Activated CD8-positive, alpha-beta memory T cell treated with anti-CD3 and anti-CD28 coated beads, Interleukin-2, amount 10 ng/mL, durations not matched to agents 7 days and 5 days (primary cell): ENCODE data around the gene PDZD11. TPM values are rescaled to one million over a fixed set of nuclear protein-coding genes. Genes with fewer than 3 reads are reported as not detected.
"Not testable (repeated sequence)": the region's sequence is repeated elsewhere in the genome, so short reads cannot be mapped to it uniquely, and the experiment has no call there.

ENCODE experiments used
- ATAC-seq: fragments of 150-1000 bp; cut with Tn5 transposase; one replicate; pipeline ENCODE4 v1.10.0; 2021; ENCODE audit warnings: moderate library complexity
- CTCF ChIA-PET: fragments of 350-600 bp; sonication (Branson Sonifier 250); formaldehyde crosslinking; loops from one replicate; lab custom pipeline; 2021; ENCODE audit warnings: antibody characterized with exemption; lab: Charles Lee
- DNase-seq: peaks from one replicate; pipeline ENCODE4 v3.0.0-alpha.2; 2020
- H3K27ac Mint-ChIP-seq: one replicate; pipeline ENCODE4 v1.8.0; 2021; ENCODE audit warnings: mild to moderate bottlenecking, mixed read lengths
- H3K27me3 Mint-ChIP-seq: one replicate; pipeline ENCODE4 v1.8.0; 2021; ENCODE audit warnings: mixed read lengths
- H3K36me3 Mint-ChIP-seq: one replicate; pipeline ENCODE4 v1.8.0; 2021; ENCODE audit warnings: mild to moderate bottlenecking, mixed read lengths
- H3K4me1 Mint-ChIP-seq: one replicate; pipeline ENCODE4 v1.8.0; 2021; ENCODE audit warnings: mixed read lengths
- H3K4me3 Mint-ChIP-seq: one replicate; pipeline ENCODE4 v1.8.0; 2021; ENCODE audit warnings: mild to moderate bottlenecking, moderate library complexity, mixed read lengths
- H3K9me3 Mint-ChIP-seq: one replicate; pipeline ENCODE4 v1.8.0; 2022; ENCODE audit warnings: low read depth, mixed read lengths
- total RNA-seq, 2 experiments: library from RNA; stranded (reverse); gene quantifications; one replicate each; pipeline ENCODE4 v1.2.3, GENCODE V29; 2021

The PDZD11 gene
- total RNA-seq, 2 experiments from 2014 or later: 30.8 to 34.1 TPM

DNA sequence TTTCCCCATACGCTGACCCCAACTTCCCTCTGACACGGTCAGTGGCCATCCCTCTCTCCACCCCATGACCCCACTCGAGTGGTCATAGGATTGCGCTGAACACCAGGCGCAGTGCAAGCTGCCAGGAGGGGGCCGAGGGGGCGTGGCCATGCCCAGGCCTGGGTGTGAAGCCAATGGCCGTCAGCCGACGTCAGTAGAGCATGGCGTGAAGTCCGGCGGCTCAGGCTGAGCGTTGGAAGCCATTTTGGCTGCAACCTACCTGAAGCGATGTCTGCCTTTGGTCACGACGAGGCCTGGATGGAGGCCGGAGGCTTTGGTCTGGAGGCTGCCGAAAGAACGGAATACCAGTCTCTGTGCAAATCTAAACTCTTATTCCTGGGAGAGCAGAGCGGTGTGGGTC lies 7.8 kb downstream of the PDZD11 start, which contains the start of gene RAB41:
Gene RAB41, plus strand, starts transcription at position 222 of the 400 bp plus-strand sequence. Its CDS starts 46 bp downstream, at position 268.
- no peaks in the 10 kb centered on the region for H3K9me3 Mint-ChIP-seq
- peaks cover 12% of the 10 kb centered on the region for H3K36me3 Mint-ChIP-seq
- no peak for ATAC-seq
- H3K4me3 Mint-ChIP-seq: no peak within 1 kb of the TSS
- no peak within 1 kb of the TSS for H3K27ac Mint-ChIP-seq
- H3K27me3 Mint-ChIP-seq: no peaks in the 10 kb centered on the region
- peaks cover 4% of the 10 kb centered on the region for H3K4me1 Mint-ChIP-seq
- CTCF ChIA-PET: no interaction called here
- DNase-seq: no peak

DNA sequence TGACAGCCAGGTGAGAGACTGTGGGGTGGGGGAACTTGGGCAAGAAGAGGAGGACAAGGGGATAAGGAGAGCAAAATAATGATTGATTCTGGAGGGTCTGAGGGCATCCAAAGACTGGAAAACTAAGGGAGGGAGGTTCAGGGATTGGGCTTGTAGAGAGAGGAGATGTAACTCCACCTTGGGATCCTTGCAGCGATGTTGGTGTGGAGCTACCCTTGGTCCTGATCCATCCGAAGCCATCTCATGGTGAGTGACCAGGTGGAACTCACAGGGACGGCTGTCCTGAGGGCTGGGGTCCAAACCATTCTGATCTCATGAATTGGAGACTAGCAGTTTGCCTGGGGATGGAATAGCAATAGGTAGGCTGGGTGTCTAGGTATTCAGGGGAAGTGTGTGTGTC lies 9.2 kb downstream of the PDZD11 start:
- peaks cover 4% of the 10 kb centered on the region for H3K4me1 Mint-ChIP-seq
- no peak overlapping the region for H3K4me3 Mint-ChIP-seq
- H3K36me3 Mint-ChIP-seq: peaks cover 5% of the 10 kb centered on the region
- CTCF ChIA-PET: no interaction called here
- ATAC-seq (no peak), DNase-seq (no peak)
- H3K27ac Mint-ChIP-seq: no peak overlapping the region
- no peaks in the 10 kb centered on the region for H3K9me3 Mint-ChIP-seq
- H3K27me3 Mint-ChIP-seq: no peaks in the 10 kb centered on the region

GRCh38 chrX:70279081-70279480 lies 10.6 kb downstream of the PDZD11 start:
- no peaks in the 10 kb centered on the region for H3K9me3 Mint-ChIP-seq
- ATAC-seq: no peak
- H3K4me3 Mint-ChIP-seq: no peak overlapping the region
- peaks cover 1% of the 10 kb centered on the region for H3K36me3 Mint-ChIP-seq
- DNase-seq: no peak
- no peaks in the 10 kb centered on the region for H3K27me3 Mint-ChIP-seq
- CTCF ChIA-PET: no interaction called here
- no peak overlapping the region for H3K27ac Mint-ChIP-seq
- H3K4me1 Mint-ChIP-seq: no peaks in the 10 kb centered on the region

- H3K36me3 Mint-ChIP-seq, H3K4me3 Mint-ChIP-seq, H3K27me3 Mint-ChIP-seq, DNase-seq, ATAC-seq, H3K27ac Mint-ChIP-seq, H3K4me1 Mint-ChIP-seq, H3K9me3 Mint-ChIP-seq: not testable (repeated sequence)
- CTCF ChIA-PET: interaction anchor here (0.7 kb wide), 1 partner anchor 160 kb away, joined by 3 read pairs; no protein-coding TSS in a partner anchor
Observed at GRCh38 chrX:70274029-70274428, 15.7 kb downstream of the PDZD11 start.

GRCh38 chrX:70268034-70268433 lies 21.7 kb downstream of the PDZD11 start, which contains the start of gene ARR3:
TSS of gene ARR3 (plus strand) at chrX:70268334. CDS start at chrX:70269386, 1,052 bp downstream.
- Mint-ChIP-seq H3K9me3 (no peaks in the 10 kb centered on the region), H3K4me3 (no peak within 1 kb of the TSS), H3K27me3 (no peaks in the 10 kb centered on the region), H3K36me3 (no peaks in the 10 kb centered on the region), H3K4me1 (no peaks in the 10 kb centered on the region), H3K27ac (no peak within 1 kb of the TSS)
- no peak for DNase-seq
- ATAC-seq: no peak
- CTCF ChIA-PET: no interaction called here

DNA sequence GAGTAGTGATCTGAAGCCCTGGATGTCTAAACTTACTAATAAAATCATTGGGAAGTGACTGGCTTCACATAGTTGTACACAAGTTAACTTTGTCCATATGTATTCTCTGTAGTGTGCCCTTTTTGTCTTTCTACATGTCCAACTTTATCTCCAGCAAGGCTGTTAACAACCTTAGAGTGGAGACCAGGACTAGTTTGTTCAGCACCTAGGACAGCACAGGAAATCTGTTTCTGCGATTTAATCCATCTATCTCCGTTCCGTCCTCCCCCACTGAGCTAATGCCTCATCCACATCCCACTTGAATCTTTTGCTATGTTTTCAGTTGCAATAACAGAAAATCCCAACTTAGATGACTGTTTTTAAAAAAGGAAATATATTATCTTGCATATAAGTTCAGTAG lies 24.9 kb downstream of the PDZD11 start:
- Mint-ChIP-seq H3K9me3 (no peaks in the 10 kb centered on the region), H3K36me3 (no peaks in the 10 kb centered on the region), H3K27me3 (no peaks in the 10 kb centered on the region), H3K4me3 (no peak overlapping the region), H3K27ac (no peak overlapping the region), H3K4me1 (no peaks in the 10 kb centered on the region)
- DNase-seq: no peak
- CTCF ChIA-PET: no interaction called here
- ATAC-seq: no peak

GRCh38 chrX:70262952-70263567 lies 26.7 kb downstream of the PDZD11 start:
- Mint-ChIP-seq H3K36me3 (no peaks in the 10 kb centered on the region), H3K4me1 (no peaks in the 10 kb centered on the region), H3K27me3 (no peaks in the 10 kb centered on the region), H3K9me3 (no peaks in the 10 kb centered on the region), H3K27ac (no peak overlapping the region), H3K4me3 (no peak overlapping the region)
- ATAC-seq: peak; percentile 69
- DNase-seq: peak; percentile 54
- CTCF ChIA-PET: interaction anchor here (1.2 kb wide), 1 partner anchor 130 kb away, joined by 3 read pairs; the partner anchor contains the start of gene IGBP1

GRCh38 chrX:70260104-70260503 lies 29.6 kb downstream of the PDZD11 start, which contains the start of gene P2RY4:
TSS of gene P2RY4 (minus strand) at chrX:70260204. CDS start at chrX:70259624, 580 bp downstream.
- Mint-ChIP-seq H3K4me1 (no peaks in the 10 kb centered on the region), H3K4me3 (no peak within 1 kb of the TSS), H3K27ac (no peak within 1 kb of the TSS), H3K36me3 (no peaks in the 10 kb centered on the region), H3K9me3 (no peaks in the 10 kb centered on the region), H3K27me3 (no peaks in the 10 kb centered on the region)
- CTCF ChIA-PET: no interaction called here
- ATAC-seq: no peak
- DNase-seq: no peak

DNA sequence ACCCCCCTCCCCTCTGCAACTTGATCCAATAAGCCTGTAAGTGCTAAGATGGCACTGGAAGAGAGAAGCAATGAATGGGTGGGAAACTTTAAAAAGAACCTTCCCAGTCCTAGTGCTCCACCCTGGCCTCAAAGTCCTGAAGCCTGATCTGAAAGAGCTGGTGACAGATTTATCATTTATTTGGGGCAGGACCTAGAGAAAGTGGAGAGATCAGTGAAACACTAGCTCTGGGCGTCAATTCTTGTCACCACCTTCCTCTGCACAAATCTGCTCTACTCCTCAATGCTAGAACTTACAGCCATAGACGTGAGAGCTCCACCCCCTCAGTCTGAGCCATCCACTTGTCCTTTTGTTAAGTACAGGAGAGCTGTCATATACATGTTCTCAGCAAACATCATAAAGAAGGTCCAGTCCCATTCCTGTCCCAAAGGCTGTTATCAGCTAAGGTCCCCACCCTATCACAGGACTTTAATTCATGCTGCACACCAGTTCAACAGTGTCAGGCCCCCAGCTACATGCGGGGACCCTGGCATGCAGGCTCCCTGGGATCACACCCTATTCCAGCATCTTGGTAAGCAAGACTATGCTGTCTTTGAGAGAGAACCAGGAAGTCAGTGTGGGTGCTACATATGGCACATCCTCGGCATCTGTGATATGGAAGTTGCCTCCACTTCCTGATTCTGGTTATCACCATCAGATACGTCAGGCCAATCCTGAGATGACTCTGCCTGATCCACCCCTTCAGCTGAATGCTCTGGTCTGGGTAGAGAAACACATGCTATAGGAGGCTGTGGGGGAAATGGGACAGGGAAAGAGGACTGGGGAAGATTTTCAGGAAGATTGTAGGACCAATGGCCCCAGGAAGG lies 32.1 kb downstream of the PDZD11 start:
- CTCF ChIA-PET: no interaction called here
- DNase-seq (no peak), ATAC-seq (no peak)
- Mint-ChIP-seq H3K27me3 (no peaks in the 10 kb centered on the region), H3K9me3 (no peaks in the 10 kb centered on the region), H3K36me3 (no peaks in the 10 kb centered on the region), H3K27ac (no peak overlapping the region), H3K4me1 (peaks cover 11% of the 10 kb centered on the region), H3K4me3 (no peak overlapping the region)

DNA sequence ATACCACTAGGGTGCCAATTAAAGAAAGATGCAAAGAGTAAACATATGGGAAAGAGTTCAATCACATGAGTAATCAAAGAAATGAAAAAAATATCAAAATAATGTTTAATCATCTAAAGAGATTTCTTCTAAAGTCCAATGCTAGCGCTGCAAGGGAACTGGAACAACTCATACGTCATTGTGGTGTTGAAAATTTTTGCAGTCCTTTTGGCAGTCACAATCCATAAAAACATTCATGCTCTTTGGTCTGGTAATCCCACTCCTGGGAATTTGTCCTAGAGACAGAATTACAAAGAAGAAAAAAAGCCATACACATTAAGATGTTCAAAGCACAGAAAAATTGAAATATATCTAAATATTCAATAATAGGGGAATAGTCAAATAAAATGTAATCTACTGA lies 34.3 kb downstream of the PDZD11 start:
- Mint-ChIP-seq H3K4me3 (no peak overlapping the region), H3K4me1 (peaks cover 11% of the 10 kb centered on the region), H3K36me3 (no peaks in the 10 kb centered on the region), H3K27me3 (no peaks in the 10 kb centered on the region), H3K27ac (no peak overlapping the region), H3K9me3 (no peaks in the 10 kb centered on the region)
- CTCF ChIA-PET: no interaction called here
- ATAC-seq: no peak
- DNase-seq: no peak

DNA sequence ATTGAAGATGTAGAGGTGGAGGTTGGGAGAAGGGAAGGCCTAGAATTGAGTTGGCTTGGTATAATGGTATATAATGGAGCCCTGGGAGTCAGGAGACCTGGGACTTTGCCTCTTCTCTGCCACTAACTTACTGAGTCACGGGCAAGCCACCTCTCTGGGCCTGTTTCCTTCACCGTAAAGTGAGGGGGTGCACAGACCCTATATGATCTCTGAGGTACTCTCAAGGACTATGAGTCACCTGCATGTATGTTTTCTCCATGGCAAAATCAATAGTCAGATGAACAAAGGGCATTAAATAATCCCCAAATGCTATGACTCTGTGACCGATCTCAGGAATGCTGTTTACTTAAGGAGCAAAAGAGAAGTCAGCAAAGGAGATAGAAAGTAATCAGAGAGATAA lies 34.8 kb downstream of the PDZD11 start:
- CTCF ChIA-PET: no interaction called here
- DNase-seq (no peak), ATAC-seq (no peak)
- Mint-ChIP-seq H3K36me3 (no peaks in the 10 kb centered on the region), H3K4me3 (no peak overlapping the region), H3K27ac (no peak overlapping the region), H3K4me1 (peaks cover 11% of the 10 kb centered on the region), H3K9me3 (no peaks in the 10 kb centered on the region), H3K27me3 (no peaks in the 10 kb centered on the region)

DNA sequence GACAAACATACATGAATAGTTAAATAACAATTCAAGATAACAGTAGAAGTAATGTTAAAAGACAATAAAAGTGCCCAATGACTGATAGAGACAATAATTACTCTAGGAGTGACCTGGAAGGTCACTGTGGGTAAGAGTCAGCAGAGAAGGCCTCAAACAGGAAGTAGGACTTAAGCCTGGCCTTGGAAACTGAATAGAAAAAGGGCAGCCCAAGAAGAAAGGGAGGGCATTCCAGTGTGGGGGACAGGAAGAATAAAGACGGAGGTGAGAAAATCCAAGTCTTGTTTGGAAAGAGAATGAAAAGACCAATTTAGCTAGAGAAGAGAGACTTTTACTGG lies 35.7 kb downstream of the PDZD11 start:
- ATAC-seq: no peak
- CTCF ChIA-PET: no interaction called here
- no peak overlapping the region for H3K27ac Mint-ChIP-seq

DNA sequence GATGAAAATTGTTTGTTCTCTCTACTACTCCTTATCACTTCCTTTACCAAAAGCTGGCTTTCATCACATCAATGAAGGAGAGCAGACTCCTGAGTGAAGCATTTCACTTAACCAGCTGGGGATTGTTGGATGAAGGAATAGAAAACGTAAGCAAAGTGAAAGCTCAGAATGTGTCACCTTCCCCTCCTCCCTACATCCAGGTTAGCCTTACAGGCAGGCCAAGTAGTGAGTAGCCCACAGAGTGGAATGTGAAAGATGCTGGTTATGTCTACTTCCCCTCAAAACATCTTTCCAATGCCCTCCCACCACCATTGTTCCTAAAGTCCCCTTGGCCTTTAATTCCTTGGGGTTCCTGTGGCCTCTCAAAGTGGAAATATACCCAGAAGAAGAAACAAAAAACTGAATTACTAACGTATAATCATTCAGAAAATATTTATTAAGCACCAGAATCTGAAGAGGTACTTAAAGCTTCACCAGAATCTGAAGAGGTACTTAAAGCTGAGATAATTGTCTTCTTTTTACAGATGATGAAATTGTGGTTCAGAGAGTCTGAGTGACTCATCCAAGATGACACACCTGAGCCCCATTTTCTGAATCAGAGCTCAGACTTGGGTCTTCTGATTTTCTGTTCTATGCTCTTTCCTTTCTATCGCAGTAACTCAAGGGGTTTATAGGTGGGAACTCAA lies 36.2 kb downstream of the PDZD11 start:
- DNase-seq (no peak), ATAC-seq (no peak)
- Mint-ChIP-seq H3K36me3 (no peaks in the 10 kb centered on the region), H3K4me3 (no peak overlapping the region), H3K27ac (no peak overlapping the region), H3K9me3 (no peaks in the 10 kb centered on the region), H3K4me1 (peaks cover 11% of the 10 kb centered on the region), H3K27me3 (no peaks in the 10 kb centered on the region)
- CTCF ChIA-PET: no interaction called here

More for the DNA sequence above, 35.7 kb downstream of the PDZD11 start:
- H3K9me3 Mint-ChIP-seq: no peaks in the 10 kb centered on the region
- no peaks in the 10 kb centered on the region for H3K27me3 Mint-ChIP-seq
- H3K36me3 Mint-ChIP-seq: no peaks in the 10 kb centered on the region
- H3K4me1 Mint-ChIP-seq: peaks cover 11% of the 10 kb centered on the region
- H3K4me3 Mint-ChIP-seq: no peak overlapping the region
- no peak for DNase-seq
